SU-DHL-6 (cell line): ENCODE data around the gene CXCL6.

ENCODE experiments used
- H2AFZ ChIP-seq: fragments of 200-600 bp; sonication (generic); 2 replicates; pipeline ENCODE4 v1.6.1; 2014; ENCODE audit warnings: low read depth, mild to moderate bottlenecking, moderate library complexity, mixed read lengths, antibody characterized with exemption, low read length; ENCODE audit not compliant: severe bottlenecking
- H3F3A ChIP-seq: fragments of 200-600 bp; shearing (Covaris generic); 2 replicates; pipeline ENCODE4 v1.6.0; 2016; ENCODE audit warnings: antibody characterized with exemption, mild to moderate bottlenecking; ENCODE audit not compliant: insufficient read depth
- H3K27ac ChIP-seq: fragments of 200-600 bp; sonication (generic); 2 replicates; pipeline ENCODE4 v1.5.1; 2016; ENCODE audit warnings: low read depth, mild to moderate bottlenecking, low read length, moderate library complexity, mixed read lengths
- H3K27me3 ChIP-seq: fragments of 200-600 bp; sonication (generic), shearing (Covaris generic); 2 replicates; pipeline ENCODE4 v1.6.0; 2014; ENCODE audit warnings: mild to moderate bottlenecking, low read length
- H3K36me3 ChIP-seq: fragments of 200-600 bp; sonication (generic); 2 replicates; pipeline ENCODE4 v1.6.1; 2014; ENCODE audit warnings: mild to moderate bottlenecking, low read length, mixed read lengths
- H3K4me2 ChIP-seq: fragments of 300-600, 200-600 bp; shearing (Covaris generic), sonication (generic); 2 replicates; pipeline ENCODE4 v1.6.0; 2014; ENCODE audit warnings: low read length, low read depth, mild to moderate bottlenecking; ENCODE audit not compliant: poor library complexity, severe bottlenecking
- H3K4me3 ChIP-seq: fragments of 200-600 bp; sonication (generic); 2 replicates; pipeline ENCODE4 v1.5.1; 2014; ENCODE audit warnings: antibody characterized with exemption, low read length, mild to moderate bottlenecking, mixed read lengths; ENCODE audit not compliant: insufficient read depth, poor library complexity, severe bottlenecking
- H3K79me2 ChIP-seq: fragments of 200-600 bp; sonication (generic); 2 replicates; pipeline ENCODE4 v1.6.1; 2014; ENCODE audit warnings: mild to moderate bottlenecking, low read length, moderate library complexity; ENCODE audit not compliant: insufficient read depth
- H3K9ac ChIP-seq: fragments of 200-600 bp; sonication (generic); 2 replicates; pipeline ENCODE4 v1.7.0; 2014; ENCODE audit warnings: mild to moderate bottlenecking, low read length
- H3K9me2 ChIP-seq: fragments of 200-600 bp; sonication (generic); replicated peaks from 2 replicates; pipeline ENCODE4 v1.6.1; 2014; ENCODE audit warnings: low read length; ENCODE audit not compliant: insufficient read depth
- H3K9me3 ChIP-seq: fragments of 200-600 bp; sonication (generic); 2 replicates; pipeline ENCODE4 v1.6.1; 2014; ENCODE audit warnings: low read length, mixed read lengths; ENCODE audit not compliant: insufficient read depth
- H4K20me1 ChIP-seq: fragments of 200-600 bp; sonication (generic); 2 replicates; pipeline ENCODE4 v1.6.1; 2014; ENCODE audit warnings: low read depth, mild to moderate bottlenecking, antibody characterized with exemption, low read length, moderate library complexity, mixed read lengths
- EZH2phosphoT487 ChIP-seq: fragments of 200-600 bp; sonication (generic), shearing (Covaris generic); conservative IDR thresholded peaks from 2 replicates; pipeline ENCODE4 v1.6.1; 2018; ENCODE audit warnings: mild to moderate bottlenecking, antibody characterized with exemption, low read length, moderate library complexity, mixed read lengths
- TF ChIP-seq, protein P1 (sequence below): fragments of 200-600 bp; sonication (generic); IDR thresholded peaks from one replicate; pipeline ENCODE4 v1.5.1; 2017; ENCODE audit warnings: antibody characterized with exemption, mild to moderate bottlenecking, low read length, moderate library complexity; ENCODE audit not compliant: insufficient read depth, poor library complexity, severe bottlenecking

Gene CXCL6

DNA sequence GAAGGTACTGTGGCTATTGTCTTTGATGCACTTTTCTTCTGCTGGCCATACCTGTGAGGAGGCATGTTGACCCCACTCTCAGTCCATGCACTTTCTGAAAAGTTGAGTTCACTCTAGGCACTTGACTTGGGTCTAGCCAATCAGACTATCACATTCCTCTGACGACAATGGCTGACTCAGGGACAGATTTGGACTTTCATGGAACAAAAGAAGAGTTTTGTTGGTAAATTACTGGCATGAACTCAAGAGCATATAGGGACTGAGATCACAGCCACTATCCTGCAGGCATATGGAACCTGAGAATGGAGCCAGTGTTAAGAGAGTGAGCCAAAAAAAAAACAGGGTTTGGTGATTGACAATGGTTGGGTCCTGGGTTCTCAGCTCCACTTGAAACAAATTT lies 24.6 kb upstream of the CXCL6 start:
- H3K36me3 ChIP-seq, result no peaks in the 10 kb centered on the region
- H3K79me2 ChIP-seq, result no peaks in the 10 kb centered on the region
- H3F3A ChIP-seq, result no peaks in the 10 kb centered on the region
- H3K4me2 ChIP-seq, result no peak overlapping the region
- H3K9me3 ChIP-seq, result no peaks in the 10 kb centered on the region
- TF ChIP-seq, protein P1, sequence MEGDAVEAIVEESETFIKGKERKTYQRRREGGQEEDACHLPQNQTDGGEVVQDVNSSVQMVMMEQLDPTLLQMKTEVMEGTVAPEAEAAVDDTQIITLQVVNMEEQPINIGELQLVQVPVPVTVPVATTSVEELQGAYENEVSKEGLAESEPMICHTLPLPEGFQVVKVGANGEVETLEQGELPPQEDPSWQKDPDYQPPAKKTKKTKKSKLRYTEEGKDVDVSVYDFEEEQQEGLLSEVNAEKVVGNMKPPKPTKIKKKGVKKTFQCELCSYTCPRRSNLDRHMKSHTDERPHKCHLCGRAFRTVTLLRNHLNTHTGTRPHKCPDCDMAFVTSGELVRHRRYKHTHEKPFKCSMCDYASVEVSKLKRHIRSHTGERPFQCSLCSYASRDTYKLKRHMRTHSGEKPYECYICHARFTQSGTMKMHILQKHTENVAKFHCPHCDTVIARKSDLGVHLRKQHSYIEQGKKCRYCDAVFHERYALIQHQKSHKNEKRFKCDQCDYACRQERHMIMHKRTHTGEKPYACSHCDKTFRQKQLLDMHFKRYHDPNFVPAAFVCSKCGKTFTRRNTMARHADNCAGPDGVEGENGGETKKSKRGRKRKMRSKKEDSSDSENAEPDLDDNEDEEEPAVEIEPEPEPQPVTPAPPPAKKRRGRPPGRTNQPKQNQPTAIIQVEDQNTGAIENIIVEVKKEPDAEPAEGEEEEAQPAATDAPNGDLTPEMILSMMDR, result no peak
- H3K9me2 ChIP-seq, result no peaks in the 10 kb centered on the region
- no peaks in the 10 kb centered on the region for H4K20me1 ChIP-seq
- no peaks in the 10 kb centered on the region for H3K27me3 ChIP-seq
- H3K27ac ChIP-seq, result no peak overlapping the region
- H2AFZ ChIP-seq, result no peak overlapping the region
- H3K9ac ChIP-seq, result no peak overlapping the region
- H3K4me3 ChIP-seq, result no peak overlapping the region

DNA sequence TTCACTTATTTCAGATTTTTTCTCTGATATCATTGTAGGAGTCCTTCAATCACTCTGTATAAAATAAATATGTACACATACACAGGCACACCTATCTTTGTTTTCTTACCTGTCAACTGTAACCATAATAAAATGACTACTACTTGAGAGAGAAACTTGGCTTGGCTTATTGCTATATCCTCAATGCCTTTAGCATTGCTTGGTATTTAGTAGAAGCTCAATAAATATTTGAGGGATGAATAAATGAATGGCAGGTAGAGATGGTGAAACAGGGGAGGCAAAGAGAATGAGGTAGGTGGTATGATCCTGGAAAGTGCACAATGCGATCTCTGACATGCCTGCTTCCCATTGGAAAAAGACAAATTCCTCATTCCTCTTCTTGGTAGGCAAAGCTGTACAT lies 21.8 kb upstream of the CXCL6 start:
- H4K20me1 ChIP-seq, result no peaks in the 10 kb centered on the region
- H3K27me3 ChIP-seq, result no peaks in the 10 kb centered on the region
- no peak for TF ChIP-seq EZH2phosphoT487
- TF ChIP-seq, protein P1, result no peak
- no peak overlapping the region for H3K27ac ChIP-seq
- H3K9ac ChIP-seq, result no peak overlapping the region
- no peaks in the 10 kb centered on the region for H3K36me3 ChIP-seq
- H3K79me2 ChIP-seq, result no peaks in the 10 kb centered on the region
- H3F3A ChIP-seq, result no peaks in the 10 kb centered on the region
- no peak overlapping the region for H3K4me2 ChIP-seq
- H3K4me3 ChIP-seq, result no peak overlapping the region
- no peak overlapping the region for H2AFZ ChIP-seq
- no peaks in the 10 kb centered on the region for H3K9me2 ChIP-seq
- H3K9me3 ChIP-seq, result no peaks in the 10 kb centered on the region

DNA sequence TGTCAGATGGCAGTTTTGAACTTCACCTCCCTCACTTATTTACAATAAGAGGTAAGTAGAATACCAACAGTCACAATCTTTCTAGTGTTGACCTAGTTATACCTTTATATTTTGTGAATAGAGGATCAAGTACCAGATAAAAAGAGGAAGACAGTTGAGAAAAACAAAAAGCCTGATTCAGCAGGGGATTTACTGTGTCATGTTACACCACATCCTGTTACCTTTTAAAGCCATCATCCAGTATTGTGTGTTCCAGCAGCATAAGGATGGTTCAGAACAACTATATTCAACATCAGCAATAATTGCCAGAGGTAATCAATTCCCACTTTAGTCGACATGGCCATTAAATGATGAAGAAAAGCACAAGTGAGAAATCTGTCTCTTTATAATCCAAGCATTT lies 21.3 kb upstream of the CXCL6 start:
- Histone ChIP-seq H4K20me1 (no peaks in the 10 kb centered on the region), H3K4me3 (no peak overlapping the region), H3K4me2 (no peak overlapping the region), H3K36me3 (no peaks in the 10 kb centered on the region), H3F3A (no peaks in the 10 kb centered on the region), H3K9me3 (no peaks in the 10 kb centered on the region), H3K27me3 (no peaks in the 10 kb centered on the region), H3K9ac (no peak overlapping the region), H3K27ac (no peak overlapping the region), H3K79me2 (no peaks in the 10 kb centered on the region), H2AFZ (no peak overlapping the region), H3K9me2 (no peaks in the 10 kb centered on the region)
- TF ChIP-seq, protein P1, result no peak
- TF ChIP-seq EZH2phosphoT487, result no peak

DNA sequence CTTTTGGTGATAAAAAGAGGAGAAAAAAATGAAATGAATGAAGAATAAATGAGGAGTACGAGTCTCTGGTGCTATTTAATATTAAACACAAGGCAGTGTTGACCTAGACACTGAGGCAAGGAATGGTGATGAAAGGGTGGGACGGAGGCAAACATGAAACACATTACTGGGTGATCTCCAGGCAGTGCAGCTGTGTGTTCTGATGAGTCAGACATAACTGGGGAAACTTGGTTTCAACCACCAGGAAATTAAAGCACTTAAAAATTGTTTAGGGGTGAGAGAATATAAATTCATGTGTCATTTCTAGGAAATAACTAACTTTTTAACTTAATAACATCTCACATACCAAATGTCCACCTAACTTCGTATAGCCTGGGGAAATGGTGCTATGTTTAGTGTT lies 19.7 kb upstream of the CXCL6 start:
- Histone ChIP-seq H4K20me1 (no peaks in the 10 kb centered on the region), H3K4me3 (no peak overlapping the region), H3K27me3 (no peaks in the 10 kb centered on the region), H3K36me3 (no peaks in the 10 kb centered on the region), H3F3A (no peaks in the 10 kb centered on the region), H3K9me2 (no peaks in the 10 kb centered on the region), H3K9me3 (no peaks in the 10 kb centered on the region), H3K27ac (no peak overlapping the region), H3K9ac (no peak overlapping the region), H3K4me2 (no peak overlapping the region), H3K79me2 (no peaks in the 10 kb centered on the region), H2AFZ (no peak overlapping the region)
- TF ChIP-seq EZH2phosphoT487, result no peak
- TF ChIP-seq, protein P1, result no peak
